Loucy (cell line): ENCODE data around the gene GJA3.

ENCODE experiments used
- CTCF ChIP-seq: fragments of 200-600 bp; sonication (generic); conservative IDR thresholded peaks from 2 replicates; pipeline ENCODE4 v1.5.1; 2014; ENCODE audit warnings: mild to moderate bottlenecking, antibody characterized with exemption, low read length
- EZH2phosphoT487 ChIP-seq: fragments of 200-600 bp; IDR thresholded peaks from 2 replicates; pipeline ENCODE4 v1.6.1; 2018; ENCODE audit warnings: antibody characterized with exemption, mild to moderate bottlenecking, moderate library complexity, borderline replicate concordance

- no peak for TF ChIP-seq CTCF
- TF ChIP-seq EZH2phosphoT487: no peak
Measured at GRCh38 chr13:20126541-20127261, 34.2 kb downstream of the GJA3 start.
